MM.1S (cell line): ENCODE measurements around the gene USP46.

Source experiments
- EZH2 ChIP-seq: fragments of 300-600 bp; sonication (generic); optimal IDR thresholded peaks from 2 replicates; pipeline ENCODE3; 2017; ENCODE audit warnings: low read depth, mild to moderate bottlenecking, antibody characterized with exemption, low read length, mixed read lengths
- EZH2phosphoT487 ChIP-seq: fragments of 300-600 bp; sonication (generic); IDR thresholded peaks from 2 replicates; pipeline ENCODE4 v1.6.1; 2018; ENCODE audit warnings: antibody characterized with exemption, low read length
- TF ChIP-seq, protein P1 (sequence below): fragments of 300-600 bp; sonication (generic); IDR thresholded peaks from 2 replicates; pipeline ENCODE4 v1.5.1; 2016; ENCODE audit warnings: antibody characterized with exemption, low read length, mixed read lengths

DNA sequence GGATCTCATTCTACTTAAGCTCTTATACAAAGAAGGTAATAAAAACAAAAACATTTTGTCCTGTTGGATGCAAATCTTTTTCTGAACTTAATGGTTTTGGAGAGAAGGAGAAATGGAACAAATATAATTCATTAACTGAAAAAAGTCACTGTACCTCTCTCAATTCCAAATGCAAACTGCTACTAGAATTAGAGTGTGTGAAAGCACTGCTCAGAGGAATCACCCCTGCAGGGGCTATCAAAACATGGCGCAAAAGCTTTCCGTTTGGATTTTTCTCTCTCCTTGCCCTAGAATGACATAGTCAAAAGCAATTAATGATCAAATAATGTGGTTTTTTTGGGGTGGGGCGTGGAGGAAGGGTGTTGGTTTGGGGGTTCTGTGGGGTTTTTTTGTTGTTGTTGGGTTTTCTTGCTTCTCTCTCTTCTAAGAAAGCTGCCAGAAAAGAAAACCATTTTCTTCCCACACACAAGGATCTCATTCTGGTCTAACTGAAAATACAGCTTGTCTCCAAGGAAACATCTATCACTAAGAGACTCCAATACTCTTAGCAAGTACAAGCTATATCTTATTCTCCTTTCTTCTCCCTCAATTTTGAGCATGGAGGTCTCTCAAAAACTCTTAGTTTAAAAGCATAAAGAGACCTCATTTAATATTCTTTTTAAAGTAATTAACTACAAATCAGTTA lies 41.6 kb downstream of the USP46 start:
- TF ChIP-seq, protein P1, sequence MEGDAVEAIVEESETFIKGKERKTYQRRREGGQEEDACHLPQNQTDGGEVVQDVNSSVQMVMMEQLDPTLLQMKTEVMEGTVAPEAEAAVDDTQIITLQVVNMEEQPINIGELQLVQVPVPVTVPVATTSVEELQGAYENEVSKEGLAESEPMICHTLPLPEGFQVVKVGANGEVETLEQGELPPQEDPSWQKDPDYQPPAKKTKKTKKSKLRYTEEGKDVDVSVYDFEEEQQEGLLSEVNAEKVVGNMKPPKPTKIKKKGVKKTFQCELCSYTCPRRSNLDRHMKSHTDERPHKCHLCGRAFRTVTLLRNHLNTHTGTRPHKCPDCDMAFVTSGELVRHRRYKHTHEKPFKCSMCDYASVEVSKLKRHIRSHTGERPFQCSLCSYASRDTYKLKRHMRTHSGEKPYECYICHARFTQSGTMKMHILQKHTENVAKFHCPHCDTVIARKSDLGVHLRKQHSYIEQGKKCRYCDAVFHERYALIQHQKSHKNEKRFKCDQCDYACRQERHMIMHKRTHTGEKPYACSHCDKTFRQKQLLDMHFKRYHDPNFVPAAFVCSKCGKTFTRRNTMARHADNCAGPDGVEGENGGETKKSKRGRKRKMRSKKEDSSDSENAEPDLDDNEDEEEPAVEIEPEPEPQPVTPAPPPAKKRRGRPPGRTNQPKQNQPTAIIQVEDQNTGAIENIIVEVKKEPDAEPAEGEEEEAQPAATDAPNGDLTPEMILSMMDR: no peak
- no peak for TF ChIP-seq EZH2
- TF ChIP-seq EZH2phosphoT487: no peak
